ENCODE results near the gene CREBZF. TPM values are rescaled to one million over a fixed set of nuclear protein-coding genes. Genes with fewer than 3 reads are reported as not detected.

CREBZF gene
- total and polyA plus RNA-seq, 2 experiments from 2014 or later = 46.0 to 69.7 TPM

DNA sequence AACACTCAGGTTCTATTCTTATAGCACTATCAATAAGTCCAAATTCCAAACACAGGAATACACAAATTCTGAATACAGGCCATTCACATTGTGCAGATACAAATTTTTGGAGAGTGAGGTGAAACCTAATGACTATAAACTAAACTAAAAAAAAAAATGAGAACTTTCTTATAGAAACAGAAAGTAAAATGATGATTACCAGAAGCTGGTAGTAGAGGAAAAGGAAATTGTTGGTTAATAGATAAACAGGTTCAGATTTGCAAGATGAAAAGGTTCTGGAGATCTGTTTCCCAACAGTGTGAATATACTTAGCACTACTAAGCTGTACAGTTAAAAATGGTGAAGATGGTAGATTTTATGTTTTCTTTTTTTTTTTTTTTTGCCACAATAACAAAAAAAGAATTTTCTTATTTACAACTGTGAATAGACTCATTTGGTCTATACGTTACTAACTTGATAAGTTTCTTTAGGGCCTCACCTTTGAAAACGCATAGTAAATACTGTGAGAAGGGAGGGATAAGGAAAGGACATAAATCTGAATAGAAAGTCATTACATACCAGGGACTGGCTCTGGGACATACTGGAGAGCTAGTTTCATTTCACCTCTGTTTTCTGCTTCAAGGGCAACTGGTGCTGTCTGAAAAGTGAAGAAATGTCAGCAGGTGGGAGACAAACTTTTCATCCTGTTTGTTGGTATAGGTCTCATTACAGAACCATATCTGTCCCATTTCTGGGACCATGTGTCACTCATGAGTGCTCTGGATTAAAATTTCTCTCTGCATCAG, 35.2 kb upstream of the CREBZF start:
- H3K9me2 ChIP-seq (replicated peaks; ENCODE audit: insufficient read depth) = no peaks in the 10 kb centered on the region
- no peak overlapping the region for H3K4me3 ChIP-seq
- H2AFZ ChIP-seq = no peak overlapping the region
- H3K79me2 ChIP-seq = no peaks in the 10 kb centered on the region
- H3K27ac ChIP-seq = no peak overlapping the region
- H3K36me3 ChIP-seq (replicated peaks; ENCODE audit: insufficient read depth, low read depth) = no peaks in the 10 kb centered on the region
- H3K4me2 ChIP-seq = no peak overlapping the region
- no peaks in the 10 kb centered on the region for H4K20me1 ChIP-seq (ENCODE audit: insufficient read depth, poor library complexity, severe bottlenecking)
- TF ChIP-seq EZH2 (IDR thresholded peaks at IDR 0.05; ENCODE audit: borderline replicate concordance) (no peak), CTCF (IDR thresholded peaks at IDR 0.05; ENCODE audit: poor library complexity) (no peak), EZH2phosphoT487 (IDR thresholded peaks at IDR 0.05; ENCODE audit: low read depth, severe bottlenecking, unreplicated experiment) (no peak)
- no peak for DNase-seq (ENCODE audit: low spot score)
- 64% methylated on average over 2 of the region's 2 CpGs for WGBS (ENCODE audit: low lambda C conversion rate, missing lambda C conversion rate)
- H3K27me3 ChIP-seq = no peaks in the 10 kb centered on the region
- H3K9me3 ChIP-seq (ENCODE audit: low read depth) = no peaks in the 10 kb centered on the region
- no peaks in the 10 kb centered on the region for H3K4me1 ChIP-seq (ENCODE audit: insufficient read depth)

DNA sequence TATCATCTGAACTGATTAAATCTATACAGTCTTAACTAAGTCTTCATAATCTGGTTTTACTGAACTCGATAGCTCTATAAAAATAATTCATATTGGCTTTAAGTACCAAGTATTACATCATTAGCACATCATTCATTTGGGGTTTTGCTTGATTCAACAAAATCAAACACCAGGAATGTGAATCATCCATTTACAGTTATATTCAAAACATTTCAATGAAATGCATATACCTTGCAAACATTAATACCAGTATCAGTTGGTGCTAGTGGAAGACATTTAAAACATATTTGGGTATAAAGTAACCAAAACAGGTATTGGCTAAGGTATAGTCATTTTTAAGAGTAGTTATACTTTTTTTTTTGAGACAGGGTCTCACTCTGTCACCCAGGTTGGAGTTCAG, 33.3 kb upstream of the CREBZF start:
- Histone ChIP-seq H3K4me2 (no peak overlapping the region), H3K79me2 (no peaks in the 10 kb centered on the region), H3K27ac (no peak overlapping the region), H2AFZ (no peak overlapping the region), H3K27me3 (no peaks in the 10 kb centered on the region), H3K4me3 (no peak overlapping the region), H4K20me1 (ENCODE audit: insufficient read depth, poor library complexity, severe bottlenecking) (no peaks in the 10 kb centered on the region), H3K9me3 (ENCODE audit: low read depth) (no peaks in the 10 kb centered on the region), H3K9me2 (replicated peaks; ENCODE audit: insufficient read depth) (no peaks in the 10 kb centered on the region), H3K36me3 (replicated peaks; ENCODE audit: insufficient read depth, low read depth) (no peaks in the 10 kb centered on the region), H3K4me1 (ENCODE audit: insufficient read depth) (no peaks in the 10 kb centered on the region)
- TF ChIP-seq CTCF (IDR thresholded peaks at IDR 0.05; ENCODE audit: poor library complexity) = no peak
- TF ChIP-seq EZH2phosphoT487 (IDR thresholded peaks at IDR 0.05; ENCODE audit: low read depth, severe bottlenecking, unreplicated experiment) = no peak
- no peak for TF ChIP-seq EZH2 (IDR thresholded peaks at IDR 0.05; ENCODE audit: borderline replicate concordance)
- WGBS (ENCODE audit: low lambda C conversion rate, missing lambda C conversion rate) = 79% methylated on average over 1 of the region's 1 CpG
- DNase-seq (ENCODE audit: low spot score) = no peak

DNA sequence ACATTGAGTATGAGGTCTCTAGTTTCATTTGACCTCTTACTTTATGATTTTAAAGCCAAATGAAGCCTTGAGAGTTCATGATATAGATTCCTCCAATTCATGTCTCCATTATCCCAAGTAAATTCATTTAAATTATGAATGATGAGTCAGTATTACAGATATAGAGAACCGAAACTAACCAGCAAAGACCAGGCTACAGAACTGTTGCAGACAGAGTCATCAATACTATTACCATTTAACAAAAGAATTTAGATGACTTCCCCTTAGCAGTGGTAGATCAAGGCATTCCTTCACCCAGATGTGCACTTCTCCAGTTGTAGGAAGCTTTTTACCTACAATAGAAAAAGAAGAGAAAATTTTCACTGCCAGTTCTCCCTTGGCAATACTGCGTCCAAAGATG, 32.8 kb upstream of the CREBZF start:
- H3K4me3 ChIP-seq = no peak overlapping the region
- H3K9me2 ChIP-seq (replicated peaks; ENCODE audit: insufficient read depth) = no peaks in the 10 kb centered on the region
- H3K79me2 ChIP-seq = no peaks in the 10 kb centered on the region
- H3K27ac ChIP-seq = no peak overlapping the region
- H3K36me3 ChIP-seq (replicated peaks; ENCODE audit: insufficient read depth, low read depth) = no peaks in the 10 kb centered on the region
- WGBS (ENCODE audit: low lambda C conversion rate, missing lambda C conversion rate) = 92% methylated on average over 2 of the region's 2 CpGs
- no peak for DNase-seq (ENCODE audit: low spot score)
- no peaks in the 10 kb centered on the region for H4K20me1 ChIP-seq (ENCODE audit: insufficient read depth, poor library complexity, severe bottlenecking)
- no peak overlapping the region for H3K4me2 ChIP-seq
- H2AFZ ChIP-seq = no peak overlapping the region
- H3K9me3 ChIP-seq (ENCODE audit: low read depth) = no peaks in the 10 kb centered on the region
- H3K4me1 ChIP-seq (ENCODE audit: insufficient read depth) = no peaks in the 10 kb centered on the region
- TF ChIP-seq CTCF (IDR thresholded peaks at IDR 0.05; ENCODE audit: poor library complexity) (no peak), EZH2 (IDR thresholded peaks at IDR 0.05; ENCODE audit: borderline replicate concordance) (no peak), EZH2phosphoT487 (IDR thresholded peaks at IDR 0.05; ENCODE audit: low read depth, severe bottlenecking, unreplicated experiment) (no peak)
- no peaks in the 10 kb centered on the region for H3K27me3 ChIP-seq

Data from hepatocyte (in vitro differentiated cells).